Astrocyte (in vitro differentiated cells and primary cell): Measurements from ENCODE around the gene DMRTB1.

Experiments used
- EZH2 ChIP-seq: IDR thresholded peaks from 2 replicates; pipeline ENCODE4 v1.6.1; 2012; ENCODE audit warnings: mild to moderate bottlenecking, low read length, inconsistent platforms; ENCODE audit not compliant: insufficient read depth
- TF ChIP-seq, protein P1 (sequence below): IDR thresholded peaks from 2 replicates; pipeline ENCODE4 v1.5.1; 2011; ENCODE audit warnings: low read depth, mild to moderate bottlenecking, inconsistent platforms, low read length, moderate library complexity; ENCODE audit not compliant: insufficient read depth

DNA sequence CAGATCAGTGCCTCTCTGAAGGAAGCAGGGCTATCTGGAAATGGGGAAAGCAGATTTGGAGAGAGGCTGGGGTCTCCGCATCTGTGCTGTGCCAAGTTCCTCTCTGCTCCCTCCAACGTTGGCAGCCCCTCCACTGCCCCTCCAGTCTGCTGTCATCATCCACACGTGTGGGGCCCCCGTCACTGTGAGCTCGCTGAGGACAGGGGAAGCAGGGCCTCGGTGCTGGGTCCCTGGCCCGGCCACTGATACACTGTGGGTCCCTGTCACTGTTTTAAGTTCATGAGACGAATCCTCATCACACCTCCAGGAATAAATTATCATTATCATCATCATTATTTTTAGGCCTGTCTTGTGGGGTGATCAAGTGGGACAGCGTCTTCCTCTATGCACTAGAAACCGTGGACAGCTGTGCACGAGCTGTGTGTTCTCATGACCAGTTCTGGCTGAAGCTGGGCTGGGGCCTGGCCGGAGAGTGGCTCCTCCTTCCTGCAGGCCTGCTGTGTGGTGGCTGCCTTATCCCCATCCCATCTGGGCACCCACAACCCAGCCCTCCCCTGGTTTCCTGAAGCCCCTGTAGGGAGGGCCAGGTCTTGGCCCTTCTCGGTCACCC lies 52.2 kb downstream of the DMRTB1 start:
- TF ChIP-seq, protein P1, sequence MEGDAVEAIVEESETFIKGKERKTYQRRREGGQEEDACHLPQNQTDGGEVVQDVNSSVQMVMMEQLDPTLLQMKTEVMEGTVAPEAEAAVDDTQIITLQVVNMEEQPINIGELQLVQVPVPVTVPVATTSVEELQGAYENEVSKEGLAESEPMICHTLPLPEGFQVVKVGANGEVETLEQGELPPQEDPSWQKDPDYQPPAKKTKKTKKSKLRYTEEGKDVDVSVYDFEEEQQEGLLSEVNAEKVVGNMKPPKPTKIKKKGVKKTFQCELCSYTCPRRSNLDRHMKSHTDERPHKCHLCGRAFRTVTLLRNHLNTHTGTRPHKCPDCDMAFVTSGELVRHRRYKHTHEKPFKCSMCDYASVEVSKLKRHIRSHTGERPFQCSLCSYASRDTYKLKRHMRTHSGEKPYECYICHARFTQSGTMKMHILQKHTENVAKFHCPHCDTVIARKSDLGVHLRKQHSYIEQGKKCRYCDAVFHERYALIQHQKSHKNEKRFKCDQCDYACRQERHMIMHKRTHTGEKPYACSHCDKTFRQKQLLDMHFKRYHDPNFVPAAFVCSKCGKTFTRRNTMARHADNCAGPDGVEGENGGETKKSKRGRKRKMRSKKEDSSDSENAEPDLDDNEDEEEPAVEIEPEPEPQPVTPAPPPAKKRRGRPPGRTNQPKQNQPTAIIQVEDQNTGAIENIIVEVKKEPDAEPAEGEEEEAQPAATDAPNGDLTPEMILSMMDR: no peak
- no peak for TF ChIP-seq EZH2
